CD4-positive, alpha-beta T cell treated with Interleukin-4 for 4 hours (primary cell): ENCODE results near the gene MAP3K9.

ENCODE experiments used
- DNase-seq: peaks from one replicate; pipeline ENCODE4 v3.0.0-alpha.2; 2020

Gene MAP3K9

GRCh38 chr14:70780396-70781075, 28.8 kb downstream of the MAP3K9 start:
- no peak for DNase-seq

- no peak for DNase-seq
Measured at GRCh38 chr14:70779667-70780066, 29.6 kb downstream of the MAP3K9 start.

- DNase-seq: no peak
Measured at GRCh38 chr14:70776197-70776596, 33.1 kb downstream of the MAP3K9 start.

DNA sequence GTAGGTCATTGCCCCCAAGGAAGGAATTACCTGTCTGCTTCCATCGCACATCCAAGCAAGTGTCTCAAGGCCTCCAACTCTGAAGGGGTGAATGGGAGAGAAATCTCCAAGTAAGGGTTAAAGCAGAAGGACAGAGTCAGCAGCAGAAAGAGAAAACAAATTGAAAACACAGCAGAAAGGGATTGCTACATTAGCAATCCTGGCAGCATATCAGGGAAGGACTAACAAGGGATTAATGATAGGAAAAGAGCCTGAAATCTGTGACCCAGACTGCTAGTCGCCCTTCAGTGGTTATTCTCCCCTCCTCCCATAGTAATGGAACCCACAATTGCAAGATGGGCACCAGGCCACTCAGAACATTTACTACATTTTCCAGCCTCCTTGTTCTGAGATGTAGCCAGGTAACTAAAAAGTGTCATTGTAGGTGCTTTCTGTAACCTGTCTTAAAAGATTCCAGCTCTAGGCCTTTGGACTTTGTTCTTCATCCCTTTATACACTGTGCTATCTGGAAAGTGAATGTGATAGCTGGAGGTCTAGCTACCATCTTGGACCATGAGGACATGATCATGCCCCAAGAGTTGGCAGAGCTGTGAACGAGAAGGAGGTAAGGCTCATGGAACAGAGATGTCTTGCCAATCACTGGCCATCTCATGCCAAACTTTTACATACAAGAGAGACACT, 36.0 kb downstream of the MAP3K9 start:
- no peak for DNase-seq

- DNase-seq: no peak
Measured at GRCh38 chr14:70771781-70772212, 37.5 kb downstream of the MAP3K9 start.

- DNase-seq: no peak
Measured at GRCh38 chr14:70770490-70770889, 38.8 kb downstream of the MAP3K9 start.

DNA sequence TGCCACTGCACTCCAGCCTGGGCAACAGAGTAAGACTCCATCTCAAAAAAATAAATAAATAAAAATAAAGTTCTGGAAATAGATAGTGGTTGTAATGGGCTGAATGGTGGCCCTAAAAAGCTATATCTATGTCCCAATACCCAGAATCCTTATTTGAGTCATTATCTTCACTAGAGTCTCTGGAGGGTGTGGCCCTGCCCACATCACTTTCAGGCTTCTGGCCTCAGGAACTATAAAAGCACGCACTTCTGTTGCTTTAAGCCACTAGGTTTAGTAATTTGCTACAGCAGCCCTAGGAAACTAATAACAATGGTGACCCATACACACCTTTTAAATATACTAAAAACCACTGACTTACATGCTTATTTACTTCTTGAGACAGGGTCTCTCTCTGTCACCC, 49.9 kb downstream of the MAP3K9 start:
- no peak for DNase-seq

DNA sequence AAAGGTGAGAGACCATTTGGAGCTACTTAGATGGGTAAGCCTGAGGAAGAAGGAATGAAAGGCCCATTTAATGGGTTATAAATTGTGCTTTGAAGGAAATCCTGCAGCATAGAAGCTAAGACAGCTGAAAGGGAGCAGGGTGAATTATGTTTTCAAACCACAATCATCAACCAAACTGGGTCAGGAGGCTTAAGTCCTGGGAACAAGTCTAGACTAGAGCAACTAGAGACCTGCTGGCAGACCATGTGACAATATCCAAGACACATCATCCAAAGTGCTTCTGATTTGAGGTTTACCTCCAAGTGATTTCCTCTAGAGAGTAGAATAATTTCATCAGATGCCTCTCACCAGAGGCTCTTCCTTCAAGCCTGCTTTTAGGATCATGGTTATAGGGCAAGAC, 53.7 kb downstream of the MAP3K9 start:
- no peak for DNase-seq

GRCh38 chr14:70754991-70755390, 54.3 kb downstream of the MAP3K9 start:
- no peak for DNase-seq

DNA sequence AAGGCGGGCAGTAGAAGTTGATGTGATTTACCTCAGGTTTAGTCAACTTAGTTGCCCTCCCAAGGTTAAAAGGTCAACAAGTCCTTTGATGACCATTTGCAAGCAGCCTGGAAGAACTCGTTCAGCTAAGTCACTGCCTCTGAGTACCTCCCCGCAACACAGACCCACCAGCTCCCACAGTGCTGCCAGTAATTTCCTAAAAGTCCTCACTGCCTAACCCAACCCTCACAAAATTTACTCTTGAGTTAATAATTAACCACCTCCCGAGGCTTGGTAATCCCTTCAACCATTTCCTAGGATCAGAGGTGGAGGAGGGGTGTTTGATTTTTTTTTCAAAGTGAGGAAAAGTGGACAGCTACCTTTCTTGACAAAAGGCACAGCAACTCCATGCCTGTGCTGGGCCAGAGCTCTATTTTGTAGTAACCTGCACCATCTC, 55.8 kb downstream of the MAP3K9 start:
- no peak for DNase-seq

DNA sequence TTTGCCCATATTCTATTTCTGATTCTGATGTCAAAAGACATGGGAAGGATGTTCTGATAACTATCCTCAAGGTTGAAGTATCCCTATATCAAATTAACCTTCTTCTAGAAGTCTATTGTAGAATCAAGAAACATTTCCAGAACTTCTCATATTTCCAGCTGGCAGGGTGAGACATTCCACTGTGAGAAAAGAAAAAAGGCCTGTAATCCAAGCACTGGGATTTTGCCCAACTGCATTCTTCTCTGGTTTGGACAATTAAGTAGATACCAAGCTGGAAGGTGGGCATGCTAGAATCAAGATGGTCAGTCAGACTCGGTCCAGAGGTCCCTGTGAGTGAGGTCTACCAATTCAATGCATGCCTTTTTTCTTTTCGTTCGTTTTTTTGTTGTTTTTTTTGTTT, 60.9 kb downstream of the MAP3K9 start:
- no peak for DNase-seq

- DNase-seq: no peak
Measured at GRCh38 chr14:70744641-70745040, 64.7 kb downstream of the MAP3K9 start.

DNA sequence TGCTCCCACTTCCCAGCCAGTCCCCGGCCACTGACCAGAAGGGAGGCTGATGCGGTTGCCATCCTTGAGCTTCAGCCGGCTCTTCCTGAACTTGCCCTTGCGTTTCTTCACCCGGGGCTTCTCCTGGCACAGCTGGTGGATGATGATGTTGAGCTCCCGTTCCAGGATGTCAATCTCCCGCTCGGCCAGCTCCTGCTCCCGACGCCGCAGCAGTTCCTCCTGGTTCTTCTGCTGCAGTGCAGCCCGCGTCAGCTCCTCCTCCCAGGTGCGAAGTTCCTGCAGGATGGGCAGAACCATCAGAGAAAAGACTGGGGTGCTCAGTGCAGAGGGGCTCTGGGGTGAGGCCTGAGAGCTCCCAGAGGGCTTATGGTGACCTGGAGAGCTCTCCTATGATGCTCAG, 67.0 kb downstream of the MAP3K9 start:
- no peak for DNase-seq

- DNase-seq: no peak
Measured at GRCh38 chr14:70741482-70741881, 67.8 kb downstream of the MAP3K9 start.

DNA sequence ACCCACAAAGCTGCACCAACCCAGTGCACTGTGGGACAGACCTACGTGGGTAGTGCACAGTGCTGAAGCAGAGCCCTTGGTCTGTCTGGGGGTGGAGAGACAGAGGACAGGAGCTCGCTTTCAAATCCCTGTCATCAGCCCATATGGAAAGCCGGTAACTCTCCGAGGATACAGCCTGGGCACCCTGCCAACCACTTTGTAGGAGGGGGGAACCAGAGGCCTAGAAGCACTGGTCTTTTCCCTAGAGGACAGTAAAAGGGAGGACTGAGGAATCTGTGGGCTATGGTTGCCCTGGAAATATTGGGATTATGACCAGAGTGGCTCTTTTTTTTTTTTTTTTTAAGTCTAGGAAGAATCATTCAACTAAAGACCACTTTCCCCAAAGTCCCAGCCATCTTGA, 74.3 kb downstream of the MAP3K9 start:
- DNase-seq: no peak

DNA sequence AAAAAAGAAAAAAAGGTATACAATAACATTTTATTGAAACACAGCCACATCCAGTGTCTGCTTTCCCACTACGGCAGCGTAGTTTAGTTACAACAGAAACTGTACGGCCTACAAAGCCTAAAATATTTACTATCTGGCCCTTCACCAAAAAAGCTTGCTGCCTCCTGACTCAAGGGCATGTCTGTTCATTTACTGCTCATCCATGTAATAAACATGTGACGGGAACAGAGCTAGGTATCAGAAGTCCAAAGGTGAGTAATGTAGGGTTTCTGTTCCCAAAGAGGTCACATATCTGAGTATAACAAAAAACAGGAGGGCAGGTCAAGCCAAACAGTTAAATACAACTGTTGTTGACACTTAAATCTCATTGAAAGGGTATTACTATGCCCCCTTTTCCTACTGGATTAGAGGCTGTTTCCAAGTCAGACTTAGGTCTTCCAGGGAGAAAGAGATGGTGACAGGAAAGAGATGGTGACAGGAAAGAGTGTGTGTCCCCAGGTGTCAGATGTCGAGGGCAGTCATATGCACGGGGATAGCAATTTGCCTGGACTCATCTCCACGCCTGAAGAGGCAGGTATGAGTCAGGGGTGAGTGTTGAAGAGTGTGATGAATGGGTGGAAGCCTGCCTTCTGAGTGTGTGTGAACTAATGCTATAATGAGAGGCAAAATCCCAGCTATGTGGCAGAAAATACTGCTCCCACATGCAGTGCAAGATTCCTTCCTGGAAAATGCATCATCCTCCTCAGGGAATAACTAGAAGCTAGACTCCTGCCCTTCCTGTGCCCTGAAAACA, 77.7 kb downstream of the MAP3K9 start:
- no peak for DNase-seq

DNA sequence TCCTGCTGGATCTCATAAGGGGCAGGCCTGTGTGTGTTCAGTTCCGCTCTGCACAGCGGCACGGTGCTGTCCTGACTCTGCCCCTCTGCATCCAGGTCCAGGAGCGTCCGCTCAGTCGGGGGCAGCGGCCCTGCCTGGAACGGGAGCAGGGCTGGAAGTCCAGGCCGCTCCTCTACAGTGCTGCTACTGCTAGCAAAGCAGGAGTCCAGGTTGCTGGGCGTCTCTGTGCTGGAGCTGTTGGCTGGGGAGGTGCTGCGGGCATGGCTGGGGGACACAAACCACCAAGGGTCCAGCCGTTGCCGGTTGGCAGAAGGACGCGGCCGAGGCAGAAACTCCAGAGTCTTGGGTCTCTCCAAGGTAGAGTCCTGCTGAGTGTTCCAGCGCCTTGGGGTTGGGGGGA, 78.9 kb downstream of the MAP3K9 start:
- no peak for DNase-seq

GRCh38 chr14:70726651-70727375, 82.5 kb downstream of the MAP3K9 start:
- DNase-seq: no peak

GRCh38 chr14:70724944-70725343, 84.4 kb downstream of the MAP3K9 start:
- DNase-seq: no peak

DNA sequence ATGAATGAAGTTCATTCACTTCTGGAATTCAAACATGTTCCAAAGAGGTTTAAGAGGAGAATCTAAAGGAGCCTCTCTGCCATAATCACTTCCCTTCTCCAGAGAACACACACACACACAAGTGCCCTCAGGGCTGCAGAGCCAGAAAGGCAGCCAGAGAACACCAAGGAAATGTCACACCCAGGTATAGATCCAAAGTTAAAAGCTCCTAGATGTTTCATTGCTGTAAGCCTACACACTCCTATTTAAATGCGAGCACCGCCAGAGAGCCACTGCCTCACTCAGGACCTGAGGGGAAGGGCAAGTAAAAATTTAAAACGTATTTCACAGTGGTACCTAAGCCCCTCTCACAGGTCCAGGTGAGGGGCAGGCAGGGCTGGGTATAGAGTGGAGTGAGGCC, 85.2 kb downstream of the MAP3K9 start:
- no peak for DNase-seq

DNA sequence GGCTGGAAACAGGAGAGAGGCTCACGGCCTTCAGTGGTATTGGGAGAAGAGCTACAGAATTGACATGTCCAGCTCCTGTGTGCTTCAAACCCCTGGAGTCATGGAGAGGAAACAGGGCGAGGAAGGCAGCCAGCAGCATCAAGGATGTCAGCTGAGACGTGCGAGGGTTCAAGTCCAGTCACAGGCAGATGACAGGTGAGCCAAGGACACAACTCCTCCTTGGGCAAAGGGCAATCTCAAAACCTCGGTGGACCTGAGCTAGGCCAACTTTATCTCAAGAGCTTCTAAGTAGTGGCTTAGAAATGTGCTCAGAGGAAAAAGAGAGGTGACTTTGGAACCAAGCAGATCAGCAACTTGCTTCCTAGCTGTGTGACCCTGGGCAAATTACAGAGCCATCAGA, 86.0 kb downstream of the MAP3K9 start:
- DNase-seq: no peak

DNA sequence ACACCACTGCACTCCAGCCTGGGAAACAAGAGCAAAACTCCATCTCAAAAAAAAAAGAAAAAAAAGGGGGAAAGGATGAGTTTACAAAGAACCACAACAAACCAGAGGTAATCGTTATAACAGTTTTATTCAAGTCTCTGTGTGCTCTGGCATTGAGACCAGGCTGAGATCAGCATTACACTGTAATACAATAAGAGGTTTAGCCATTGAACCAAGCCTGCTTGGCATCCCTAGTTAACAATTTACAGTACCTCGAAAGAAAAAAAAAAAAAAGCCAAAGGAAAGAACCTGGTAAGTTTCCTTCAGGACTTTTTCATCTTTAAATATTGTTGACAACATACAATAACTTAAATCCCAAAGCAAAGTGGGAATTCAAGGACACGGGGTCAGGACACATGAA, 86.9 kb downstream of the MAP3K9 start:
- no peak for DNase-seq

- no peak for DNase-seq
Measured at GRCh38 chr14:70721542-70721941, 87.8 kb downstream of the MAP3K9 start.
